Tibial nerve (tissue), 4 donors: ENCODE results near the gene RASGRP2. TPM values are rescaled to one million over a fixed set of nuclear protein-coding genes. Genes with fewer than 3 reads are reported as not detected.

Experiments used
- DNase-seq, 2 donors: peaks; one replicate each; pipeline ENCODE4 v3.0.0-alpha.2; 2019; ENCODE audit warnings: low spot score in 2 of 2
- H3K27ac ChIP-seq, 4 donors: fragments of 200-600 bp; sonication (generic) in 3 of 4; one replicate each; pipeline ENCODE4 v1.5.1; 2017 to 2019; ENCODE audit warnings: mild to moderate bottlenecking in 1 of 4
- H3K27me3 ChIP-seq, 2 donors: fragments of 200-600 bp; sonication (generic) in 1 of 2; one replicate each; pipeline versions ENCODE4 v1.5.1 to v1.6.0; 2017 to 2019
- H3K36me3 ChIP-seq, 3 donors: fragments of 200-600 bp; sonication (generic); one replicate each; pipeline ENCODE4 v1.5.1; 2018 to 2019
- H3K4me1 ChIP-seq, 4 donors: fragments of 200-600 bp; sonication (generic) in 3 of 4; one replicate each; pipeline ENCODE4 v1.5.1; 2017 to 2019
- H3K4me3 ChIP-seq, 4 donors: fragments of 200-600 bp; sonication (generic) in 3 of 4; one replicate each; pipeline ENCODE4 v1.5.1; 2017 to 2019; ENCODE audit warnings: mild to moderate bottlenecking in 1 of 4, moderate library complexity in 1 of 4
- H3K9me3 ChIP-seq, 4 donors: fragments of 200-600 bp; sonication (generic) in 3 of 4; one replicate each; pipeline ENCODE4 v1.5.1; 2017 to 2019
- EP300 ChIP-seq, 2 donors: sonication (generic); formaldehyde crosslinking; IDR thresholded peaks; one replicate each; pipeline ENCODE4 v1.6.1; 2017; ENCODE audit warnings: antibody characterized with exemption in 2 of 2, mild to moderate bottlenecking in 1 of 2
- POLR2A ChIP-seq, 2 donors: fragments of 450-650 bp; IDR thresholded peaks; one replicate each; pipeline ENCODE4 v1.6.1; 2017; ENCODE audit warnings: antibody characterized with exemption in 2 of 2, mild to moderate bottlenecking in 2 of 2, moderate library complexity in 2 of 2
- WGBS, 2 donors: methylation state at CpG; one replicate each; pipeline ENCODE4 v1.1.5; 2018; 5-methylcytosine and 5-hydroxymethylcytosine counted together
- total RNA-seq, 4 donors: library from RNA; depleted of rRNA; stranded (reverse); fragments of >200 nt; gene quantifications; one replicate each; pipeline ENCODE4 v1.1.0, GENCODE V29; 2016
- TF ChIP-seq, protein P1 (sequence below), 5 experiments: fragments of 200-600 bp in 3 of 5; fragments of 450-650 bp in 2 of 5; sonication (generic) in 3 of 5; IDR thresholded peaks; one replicate each; pipeline ENCODE4 v1.5.1; 2016 to 2019; ENCODE audit warnings: antibody characterized with exemption in 5 of 5, mild to moderate bottlenecking in 3 of 5, moderate library complexity in 2 of 5

RASGRP2 gene
- total RNA-seq, 4 donors from 2014 or later: 35.4 to 87.0 (median 59.0) TPM

DNA sequence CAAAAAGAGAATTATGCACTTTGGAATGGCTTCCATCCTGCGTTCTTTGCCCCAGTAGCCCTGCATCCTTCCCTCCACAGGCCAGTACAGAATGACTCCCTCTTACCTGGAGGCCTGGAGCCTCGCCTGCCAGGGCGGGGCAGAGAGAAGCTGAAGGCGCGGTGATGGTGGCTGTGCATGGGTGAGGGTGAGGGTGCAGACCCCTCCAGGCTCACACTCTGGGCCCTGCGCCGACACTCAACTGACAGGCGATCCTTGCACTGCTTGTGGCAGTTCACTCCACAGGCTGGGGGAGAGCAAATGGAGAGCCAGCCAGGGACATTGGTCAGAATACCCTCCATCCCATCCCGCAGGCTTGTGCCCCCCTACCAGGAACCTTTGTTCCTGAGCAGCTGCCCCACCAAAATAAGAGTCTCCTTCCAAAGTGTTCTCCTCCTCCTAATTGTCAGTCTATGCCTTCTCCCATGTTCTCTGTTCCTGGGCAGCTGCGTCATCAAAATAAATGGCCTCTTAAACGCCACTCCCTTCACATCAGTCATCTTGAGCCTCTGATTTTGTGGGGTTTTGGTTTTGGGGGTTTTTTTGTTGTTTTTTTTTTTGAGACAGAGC is 15.1 kb downstream of the RASGRP2 start:
- Histone ChIP-seq H3K9me3 (no peaks in the 10 kb centered on the region), H3K36me3 (peaks cover 0 to 3% (median 0%) of the 10 kb centered on the region in 3 donors), H3K4me3 (no peak overlapping the region), H3K27ac (no peak overlapping the region), H3K27me3 (peaks cover 0 to 3% of the 10 kb centered on the region in 2 donors), H3K4me1 (peaks cover 0 to 5% (median 0%) of the 10 kb centered on the region in 4 donors)
- WGBS, 2 donors: 93 to 95% methylated on average over 11 of the region's 11 CpGs
- DNase-seq: no peak
- TF ChIP-seq EP300 (IDR thresholded peaks at IDR 0.05) (no peak), POLR2A (IDR thresholded peaks at IDR 0.05) (no peak)
- TF ChIP-seq, protein P1, sequence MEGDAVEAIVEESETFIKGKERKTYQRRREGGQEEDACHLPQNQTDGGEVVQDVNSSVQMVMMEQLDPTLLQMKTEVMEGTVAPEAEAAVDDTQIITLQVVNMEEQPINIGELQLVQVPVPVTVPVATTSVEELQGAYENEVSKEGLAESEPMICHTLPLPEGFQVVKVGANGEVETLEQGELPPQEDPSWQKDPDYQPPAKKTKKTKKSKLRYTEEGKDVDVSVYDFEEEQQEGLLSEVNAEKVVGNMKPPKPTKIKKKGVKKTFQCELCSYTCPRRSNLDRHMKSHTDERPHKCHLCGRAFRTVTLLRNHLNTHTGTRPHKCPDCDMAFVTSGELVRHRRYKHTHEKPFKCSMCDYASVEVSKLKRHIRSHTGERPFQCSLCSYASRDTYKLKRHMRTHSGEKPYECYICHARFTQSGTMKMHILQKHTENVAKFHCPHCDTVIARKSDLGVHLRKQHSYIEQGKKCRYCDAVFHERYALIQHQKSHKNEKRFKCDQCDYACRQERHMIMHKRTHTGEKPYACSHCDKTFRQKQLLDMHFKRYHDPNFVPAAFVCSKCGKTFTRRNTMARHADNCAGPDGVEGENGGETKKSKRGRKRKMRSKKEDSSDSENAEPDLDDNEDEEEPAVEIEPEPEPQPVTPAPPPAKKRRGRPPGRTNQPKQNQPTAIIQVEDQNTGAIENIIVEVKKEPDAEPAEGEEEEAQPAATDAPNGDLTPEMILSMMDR (IDR thresholded peaks at IDR 0.05): no peak

DNA sequence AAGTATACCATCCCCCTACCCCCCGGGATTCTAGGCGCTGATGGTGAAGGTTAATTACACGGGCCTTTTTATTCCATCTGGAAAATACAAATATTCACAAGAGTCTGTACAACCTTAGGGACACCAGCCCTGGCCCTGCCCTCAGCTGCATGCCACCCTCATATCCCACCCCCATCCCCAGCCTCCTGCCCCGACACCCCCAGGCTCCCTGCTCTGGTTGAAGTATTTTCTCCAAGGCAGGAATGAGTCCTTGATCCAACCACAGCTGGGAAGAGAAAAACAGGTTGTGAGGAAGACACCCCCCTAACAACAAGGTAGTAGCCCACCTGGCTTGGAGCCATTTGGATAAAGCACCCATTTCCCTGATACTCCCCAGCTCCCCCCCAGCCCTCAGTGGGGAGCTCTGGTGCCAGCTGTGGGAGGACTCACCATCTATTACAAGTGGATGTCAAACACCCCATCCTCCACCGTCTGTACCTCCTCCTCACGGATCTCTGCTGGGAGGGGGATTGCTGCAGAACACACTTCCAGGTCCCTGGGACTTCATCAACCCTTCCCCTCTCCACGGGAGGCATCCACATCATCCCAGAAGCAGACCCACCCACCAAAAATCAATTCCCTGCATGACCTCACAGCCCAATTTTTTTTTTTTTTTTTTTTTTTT is 16.9 kb downstream of the RASGRP2 start:
- Histone ChIP-seq H3K27ac (no peak overlapping the region), H3K36me3 (peaks cover 0 to 3% (median 0%) of the 10 kb centered on the region in 3 donors), H3K4me3 (no peak overlapping the region), H3K27me3 (peaks cover 0 to 13% of the 10 kb centered on the region in 2 donors), H3K4me1 (peaks cover 0 to 12% (median 3%) of the 10 kb centered on the region in 4 donors), H3K9me3 (no peaks in the 10 kb centered on the region)
- TF ChIP-seq EP300 (IDR thresholded peaks at IDR 0.05) (no peak), POLR2A (IDR thresholded peaks at IDR 0.05) (no peak)
- TF ChIP-seq, protein P1 (IDR thresholded peaks at IDR 0.05): no peak
- 66 to 69% methylated on average over 7 of the region's 7 CpGs for WGBS, 2 donors
- no peak for DNase-seq

DNA sequence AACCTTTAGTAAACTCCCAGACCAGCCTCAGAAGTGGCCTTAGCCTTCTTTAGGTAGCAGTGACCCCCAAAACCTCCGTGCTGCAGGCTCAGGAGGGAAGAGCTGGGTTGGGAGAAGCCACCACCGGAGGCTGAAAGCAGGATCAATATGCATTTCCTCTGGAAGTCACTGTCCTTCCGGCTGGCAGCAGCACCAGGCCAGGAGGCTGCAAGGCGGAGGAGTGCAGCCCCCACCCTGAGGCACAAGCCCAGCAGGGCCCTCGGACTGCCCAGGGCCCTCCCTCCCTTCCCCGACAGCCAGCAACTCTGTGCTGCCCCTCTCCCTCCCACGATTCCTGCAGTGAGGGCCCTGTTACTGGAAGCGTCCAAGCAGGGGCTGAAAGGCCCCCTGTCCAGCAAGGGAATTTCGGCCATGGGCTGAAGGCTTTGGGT is 17.7 kb downstream of the RASGRP2 start:
- WGBS, 2 donors: 22 to 38% methylated on average over 9 of the region's 9 CpGs
- Histone ChIP-seq H3K4me3 (no peak overlapping the region), H3K36me3 (no peaks in the 10 kb centered on the region), H3K9me3 (no peaks in the 10 kb centered on the region), H3K27ac (no peak overlapping the region), H3K27me3 (peaks cover 0 to 20% of the 10 kb centered on the region in 2 donors), H3K4me1 (peaks cover 0 to 12% (median 3%) of the 10 kb centered on the region in 4 donors)
- TF ChIP-seq POLR2A (IDR thresholded peaks at IDR 0.05): no peak
- TF ChIP-seq EP300 (IDR thresholded peaks at IDR 0.05): no peak
- TF ChIP-seq, protein P1 (IDR thresholded peaks at IDR 0.05): no peak
- DNase-seq: no peak

DNA sequence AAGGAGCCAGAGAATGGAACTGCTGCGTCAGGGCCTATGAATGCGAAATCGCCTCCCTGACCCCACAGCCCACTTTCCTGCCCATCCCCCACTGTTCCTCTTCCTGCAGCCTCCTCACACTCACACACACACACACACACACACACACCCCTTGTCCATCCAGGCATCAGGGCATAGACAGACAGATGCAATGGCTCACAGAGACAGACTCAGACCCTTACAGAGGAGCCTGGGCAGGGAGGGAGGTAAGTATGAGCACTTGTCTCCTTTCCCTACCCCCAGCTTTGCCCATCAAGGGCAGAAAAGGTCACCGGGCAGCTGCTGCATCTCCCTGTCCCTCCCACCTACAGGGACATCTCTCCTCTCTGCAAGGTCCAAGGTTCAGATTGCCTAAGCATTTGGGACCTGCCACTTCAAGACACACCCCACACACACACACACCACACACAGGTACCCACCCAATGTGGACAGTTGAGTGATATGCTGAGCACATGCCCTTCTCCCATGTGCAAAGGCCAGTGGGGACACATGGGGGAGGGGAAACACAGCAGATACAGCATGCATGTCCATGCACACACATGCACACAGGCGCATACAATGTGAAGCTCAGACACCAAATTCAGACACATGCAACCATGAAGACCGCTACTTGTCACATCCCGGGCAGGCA is 18.9 kb downstream of the RASGRP2 start:
- TF ChIP-seq, protein P1 (IDR thresholded peaks at IDR 0.05): no peak
- TF ChIP-seq EP300 (IDR thresholded peaks at IDR 0.05) (no peak), POLR2A (IDR thresholded peaks at IDR 0.05) (no peak)
- no peak for DNase-seq
- no peaks in the 10 kb centered on the region for H3K36me3 ChIP-seq
- H3K4me1 ChIP-seq: peaks cover 0 to 10% (median 3%) of the 10 kb centered on the region in 4 donors
- peaks cover 0 to 33% of the 10 kb centered on the region in 2 donors for H3K27me3 ChIP-seq
- no peak overlapping the region for H3K4me3 ChIP-seq
- H3K9me3 ChIP-seq: no peaks in the 10 kb centered on the region
- 66 to 74% methylated on average over 7 of the region's 7 CpGs for WGBS, 2 donors
- H3K27ac ChIP-seq: no peak overlapping the region
